HG02678 (cell line): Measurements from ENCODE around the gene GMDS.

ENCODE experiments used
- ATAC-seq: cut with Tn5 transposase; IDR thresholded peaks from one replicate; pipeline ENCODE4 v1.9.1; 2021; ENCODE audit warnings: mild to moderate bottlenecking, moderate library complexity; ENCODE audit not compliant: unreplicated experiment

Gene GMDS

DNA sequence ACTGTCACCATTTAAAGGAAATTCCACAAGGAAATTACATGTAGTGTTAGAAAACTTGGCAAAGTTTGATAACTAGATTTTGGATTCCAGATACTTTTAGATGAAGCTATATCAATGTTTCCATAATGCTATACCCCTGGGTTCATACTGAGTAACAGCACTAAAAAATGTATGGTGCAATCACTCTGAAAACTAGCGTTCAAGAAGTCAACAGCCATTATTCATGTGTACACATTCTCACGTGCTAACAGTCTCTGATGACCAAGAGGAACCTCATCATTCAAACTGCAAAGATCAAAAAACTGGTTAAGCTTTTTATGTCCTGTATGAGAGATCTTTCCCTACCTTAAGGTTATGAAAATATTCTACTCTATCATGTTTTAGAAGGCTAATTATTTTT is 197.6 kb downstream of the GMDS start:
- no peak for ATAC-seq

DNA sequence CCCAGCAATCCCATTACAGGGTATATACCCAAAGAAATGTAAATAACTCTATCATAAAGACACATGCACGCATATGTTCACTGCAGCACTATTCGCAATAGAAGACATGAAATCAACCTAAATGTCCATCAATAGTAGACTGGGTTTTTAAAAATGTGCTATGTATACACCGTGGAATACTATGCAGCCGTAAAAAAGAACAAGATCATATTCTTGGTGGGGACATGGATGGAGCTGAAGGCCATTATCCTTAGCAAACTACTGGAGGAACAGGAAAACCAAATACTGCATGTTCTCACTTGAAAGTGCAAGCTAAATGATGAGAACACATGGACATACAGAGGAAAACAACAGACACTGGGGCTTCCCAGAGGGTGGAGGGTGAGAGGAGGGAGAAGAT is 201.2 kb downstream of the GMDS start:
- no peak for ATAC-seq

DNA sequence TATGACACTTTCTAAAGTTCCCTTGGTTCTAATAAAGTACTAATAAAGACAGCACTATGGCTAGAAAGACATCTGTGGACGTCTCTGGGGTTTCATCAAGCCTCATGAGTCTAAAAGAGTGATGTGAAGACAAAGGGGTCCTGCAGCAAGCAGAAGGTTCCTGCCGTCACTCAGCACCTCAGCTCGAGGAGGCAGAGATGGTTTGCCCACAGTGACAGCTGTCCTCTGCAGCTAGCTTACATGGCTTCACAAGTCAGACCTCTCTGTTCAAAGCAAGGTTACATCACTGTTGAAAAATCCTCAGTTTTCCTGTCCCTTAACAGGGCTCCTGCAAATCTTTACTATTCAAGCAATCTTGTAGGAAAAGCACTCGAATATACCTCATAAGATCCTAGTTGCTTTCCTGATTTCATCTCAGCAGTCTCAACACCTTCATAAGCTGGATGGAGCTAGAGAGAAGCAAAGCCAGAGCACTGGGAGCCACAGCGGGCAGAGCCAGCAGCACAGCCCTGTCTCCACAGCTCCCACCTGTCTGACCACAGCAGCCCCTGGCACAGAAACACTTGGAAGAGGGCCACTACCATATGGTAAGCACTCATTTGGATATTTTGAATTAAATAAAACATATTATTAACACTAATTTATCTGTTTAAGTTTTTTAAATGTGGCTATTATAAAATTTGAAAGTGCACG is 202.3 kb downstream of the GMDS start:
- ATAC-seq, result no peak

DNA sequence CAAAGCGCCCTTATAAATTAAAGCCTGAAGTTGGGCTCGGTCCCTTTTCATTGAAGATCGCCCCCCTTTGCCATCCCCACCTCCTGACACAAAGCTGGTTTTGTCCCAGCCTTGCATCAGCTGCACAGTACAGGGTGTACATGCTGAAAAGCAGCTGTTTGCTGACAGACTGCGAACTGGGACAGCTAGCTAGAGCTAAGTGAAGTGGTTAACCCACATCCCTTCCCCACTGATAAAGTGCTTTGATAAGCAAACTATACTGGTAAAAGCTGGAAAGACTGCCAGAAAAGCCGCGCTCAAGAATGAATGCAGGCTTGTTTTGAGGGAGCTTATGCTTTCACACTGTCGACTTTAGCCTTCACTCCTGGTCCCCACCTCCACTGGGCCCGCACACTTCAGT is 207.3 kb downstream of the GMDS start:
- no peak for ATAC-seq

DNA sequence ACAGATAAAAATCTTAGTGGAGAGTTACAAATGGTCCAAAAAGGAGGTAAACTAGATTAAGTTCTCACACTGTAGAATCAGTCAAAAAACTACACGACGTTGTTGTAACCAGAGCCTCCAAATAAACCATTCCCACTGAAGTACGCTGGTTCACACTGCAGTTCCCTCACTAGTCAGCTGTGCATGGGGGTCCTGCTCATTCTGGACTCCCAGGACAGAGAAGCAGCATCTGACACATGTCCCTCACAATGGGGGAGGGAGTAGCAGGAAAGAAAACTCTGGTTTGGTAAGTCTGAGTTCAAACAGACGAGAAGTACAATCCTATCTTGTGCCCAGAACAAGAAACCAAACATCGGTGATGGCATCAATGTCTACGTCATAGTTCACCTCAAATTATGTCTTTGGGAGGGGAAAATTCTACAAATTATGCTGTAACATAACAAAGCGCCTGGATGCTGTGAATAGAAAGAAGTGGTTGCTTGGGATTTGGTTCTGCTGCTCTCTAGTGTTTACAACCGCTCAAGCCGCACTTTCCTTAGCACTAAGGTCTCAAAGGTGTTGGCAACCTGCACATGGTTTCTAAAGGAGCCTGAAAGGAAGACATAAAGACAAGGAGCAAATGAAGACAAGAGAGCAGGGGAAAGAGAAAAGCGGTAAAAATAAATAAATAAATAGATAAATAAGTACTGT is 208.0 kb downstream of the GMDS start:
- no peak for ATAC-seq

DNA sequence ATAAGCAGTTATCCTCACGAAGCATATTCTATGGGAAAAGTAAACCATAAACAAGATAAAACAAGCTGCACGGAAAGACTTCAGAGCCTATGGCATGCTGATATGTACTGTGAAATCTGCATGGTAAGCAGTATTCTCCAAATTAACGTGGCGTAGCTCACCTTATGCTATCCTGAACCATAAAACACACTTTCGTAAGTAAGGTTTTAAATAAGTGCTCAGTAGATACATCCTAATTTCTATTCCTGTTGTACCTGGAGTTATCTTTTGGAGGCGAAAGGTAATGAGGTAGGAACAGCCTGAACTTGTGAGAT is 208.7 kb downstream of the GMDS start:
- no peak for ATAC-seq

DNA sequence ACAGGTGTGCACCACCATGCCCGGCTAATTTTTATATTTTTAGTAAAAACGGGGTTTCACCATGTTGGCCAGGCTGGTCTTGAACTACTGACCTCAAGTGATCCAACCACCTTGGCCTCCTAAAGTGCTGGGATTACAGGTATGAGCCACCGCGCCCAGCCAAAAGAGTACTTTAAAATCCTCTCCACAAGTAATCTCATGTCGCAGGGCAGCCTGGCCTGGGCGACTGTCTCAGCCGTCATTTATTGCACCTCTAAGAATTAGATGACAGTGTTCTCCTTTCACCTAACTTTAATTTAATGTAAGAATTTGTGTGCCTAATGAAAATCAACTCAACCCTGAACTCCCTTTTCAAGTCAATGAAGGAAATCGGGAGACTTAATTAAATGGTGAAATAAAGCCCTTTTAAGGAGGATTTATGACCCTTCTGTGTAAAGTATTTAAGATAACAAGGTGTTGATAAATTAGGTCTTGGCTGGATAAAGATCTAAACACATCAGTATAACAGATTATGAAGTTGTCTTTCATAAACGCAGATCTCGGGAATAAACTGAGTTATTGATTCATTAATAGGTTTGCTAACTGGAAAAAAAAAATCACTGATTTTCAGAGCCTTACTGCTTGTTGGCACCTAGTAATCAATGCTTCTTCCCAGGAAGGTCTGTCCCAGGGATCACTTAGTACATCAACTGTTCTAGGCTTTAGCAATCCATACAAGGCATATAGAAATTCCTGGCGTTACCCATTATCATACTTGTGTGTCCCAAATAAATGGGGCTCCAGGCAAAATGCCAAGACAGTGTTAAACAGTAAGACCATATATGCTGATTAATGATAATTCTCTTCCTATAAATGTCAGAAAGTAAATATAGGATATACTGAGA is 209.3 kb downstream of the GMDS start:
- no peak for ATAC-seq

DNA sequence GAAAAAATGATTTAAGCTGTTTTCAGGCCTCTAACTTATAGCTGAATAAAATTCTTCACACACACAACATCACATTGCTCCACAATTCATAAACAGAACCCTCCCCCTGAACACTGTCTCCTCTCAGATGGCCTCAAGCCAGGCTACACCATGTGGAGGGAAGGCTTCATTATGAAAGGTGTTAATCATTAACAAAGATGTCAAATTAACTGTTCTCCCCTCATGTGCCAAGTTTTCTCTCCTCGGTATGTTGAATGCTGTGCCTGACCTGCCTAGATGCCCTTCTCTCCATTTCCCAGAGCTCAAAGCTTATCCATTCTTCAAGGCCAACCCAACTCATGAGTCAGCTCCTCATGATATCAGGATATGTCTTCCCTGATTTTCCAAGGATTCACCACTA is 210.4 kb downstream of the GMDS start:
- no peak for ATAC-seq

DNA sequence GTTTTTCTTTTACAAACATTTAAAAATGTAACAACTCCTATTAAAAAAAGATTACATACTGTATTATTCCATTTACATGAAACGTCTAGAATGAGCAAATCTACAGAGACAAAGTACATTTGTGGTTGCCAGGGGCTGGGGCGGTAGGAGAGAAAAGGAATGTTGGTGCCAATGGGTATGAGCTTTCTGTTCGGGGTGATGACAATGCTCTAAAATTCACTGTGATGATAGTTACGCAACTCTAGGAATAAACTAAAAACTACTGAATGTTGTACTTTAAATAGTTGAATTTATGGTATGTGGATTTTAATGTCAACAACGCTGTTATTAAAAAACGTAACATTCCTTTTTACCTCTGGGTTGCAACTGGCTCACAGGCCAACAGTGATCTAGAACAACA is 211.1 kb downstream of the GMDS start:
- ATAC-seq, result no peak

DNA sequence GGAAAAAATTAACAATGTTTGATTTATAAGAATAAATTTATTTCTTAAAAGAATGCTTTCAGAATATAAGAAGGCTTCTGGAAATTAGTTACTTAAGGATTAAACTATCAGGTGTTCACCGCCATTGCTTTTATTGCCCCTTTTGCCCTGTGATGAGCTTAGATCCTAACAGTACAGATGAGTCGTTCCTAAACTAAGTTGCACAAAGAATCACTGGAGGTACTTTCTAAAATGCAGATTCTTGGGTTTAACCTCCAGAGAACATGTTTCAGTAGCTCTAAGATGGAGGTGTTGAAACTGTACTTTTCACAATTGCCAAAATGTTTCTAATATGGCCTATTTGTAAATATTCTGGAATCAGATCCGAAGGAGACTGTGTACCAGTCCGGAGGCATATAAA is 211.9 kb downstream of the GMDS start:
- no peak for ATAC-seq

DNA sequence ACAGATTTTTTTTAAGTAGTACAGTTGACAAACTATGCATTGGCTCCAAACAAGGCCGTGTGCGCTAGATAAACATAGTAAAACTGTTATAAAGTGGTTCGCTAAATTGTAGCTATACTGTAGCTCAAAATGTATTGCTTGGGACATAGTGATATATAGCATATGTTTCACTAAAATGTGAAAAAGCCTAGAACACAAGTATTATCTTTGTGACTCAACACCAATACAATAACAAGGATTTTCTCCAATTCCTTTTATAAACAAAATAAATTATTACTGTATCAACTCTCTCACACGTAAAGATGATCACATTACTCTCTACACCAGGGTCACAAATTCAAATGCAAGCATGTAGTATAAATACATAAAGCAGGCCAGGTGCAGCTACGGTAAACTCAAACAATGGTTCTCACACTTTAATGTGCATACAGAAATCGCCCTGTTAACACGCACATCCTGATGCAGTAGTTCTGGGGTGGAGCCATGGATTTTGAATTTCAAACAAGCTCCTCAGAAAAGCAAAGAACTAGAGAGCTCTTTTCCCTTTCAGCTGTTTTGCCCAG is 214.6 kb downstream of the GMDS start:
- ATAC-seq, result no peak

DNA sequence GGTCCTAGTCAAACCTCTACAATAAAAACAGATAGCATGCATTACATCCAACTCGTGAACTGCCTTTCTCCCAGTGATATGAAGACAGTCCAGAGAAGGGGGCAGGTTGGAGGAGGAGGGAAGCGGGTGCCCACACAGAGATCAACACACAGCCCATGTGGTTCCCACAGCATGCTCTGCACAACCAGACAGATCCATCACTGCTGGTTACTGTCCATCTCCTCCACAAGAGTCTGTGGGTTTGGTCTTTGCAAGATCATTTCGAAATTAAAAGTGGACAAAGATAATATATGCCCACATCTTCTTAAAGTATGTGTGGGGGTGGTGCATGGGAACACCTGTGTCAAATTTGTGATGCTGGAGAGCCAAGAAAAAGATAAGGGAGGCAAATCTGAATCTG is 215.5 kb downstream of the GMDS start:
- no peak for ATAC-seq

DNA sequence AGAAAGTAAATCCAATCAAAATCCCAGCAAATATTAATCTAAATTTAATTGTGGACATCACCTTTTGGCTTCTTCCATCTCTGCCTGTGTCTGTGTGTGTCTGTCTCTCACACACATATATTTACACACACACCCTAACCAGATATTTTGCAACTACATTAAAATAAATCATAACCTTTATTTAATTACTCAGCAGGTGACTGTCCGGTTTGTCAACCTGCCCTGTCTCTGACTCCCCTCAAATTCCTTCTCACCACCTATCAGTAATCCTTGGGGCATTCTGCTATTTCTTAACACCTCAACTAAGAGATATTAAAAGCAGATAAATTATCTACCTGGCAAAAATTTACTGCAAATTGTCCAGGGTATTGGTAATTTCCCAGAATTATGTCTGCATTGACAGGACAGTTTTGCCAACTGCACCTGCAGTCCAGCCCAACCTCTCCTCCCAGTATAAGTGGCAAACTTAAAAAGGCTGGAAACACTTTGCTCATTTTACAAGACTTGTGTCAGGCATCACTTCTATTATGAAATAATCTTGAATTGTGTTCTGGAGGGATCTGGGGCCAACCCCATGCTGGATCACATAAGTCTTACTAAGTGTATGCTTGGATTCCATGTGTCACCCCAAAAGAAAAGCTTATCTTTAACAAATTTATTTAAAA is 216.1 kb downstream of the GMDS start:
- no peak for ATAC-seq

DNA sequence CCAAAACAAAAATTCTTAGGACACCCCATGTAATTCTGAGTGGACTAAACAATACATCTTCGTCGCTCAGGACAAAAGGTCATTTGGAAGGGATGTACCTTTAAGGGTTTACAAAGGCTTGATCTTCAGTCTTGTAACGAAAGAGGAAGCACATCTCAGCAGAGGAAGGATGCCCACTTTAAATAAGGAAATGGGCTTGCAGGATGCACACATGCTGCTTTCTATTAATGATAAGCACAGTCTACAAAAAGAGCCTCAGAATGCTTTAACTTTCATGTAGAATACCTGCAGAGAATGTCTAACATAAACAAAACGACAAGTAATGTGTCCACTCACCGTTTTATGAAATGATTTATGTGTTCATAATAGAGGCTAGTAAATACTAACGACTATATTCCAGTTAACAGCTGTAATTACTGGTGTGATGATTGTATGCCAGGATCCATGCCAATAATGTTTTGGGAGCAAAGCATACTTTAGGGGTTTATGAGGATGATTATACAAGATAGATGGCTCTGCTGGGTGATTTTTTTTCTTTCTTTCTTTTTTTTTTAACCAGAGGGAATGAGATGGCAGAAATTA is 216.9 kb downstream of the GMDS start:
- no peak for ATAC-seq

DNA sequence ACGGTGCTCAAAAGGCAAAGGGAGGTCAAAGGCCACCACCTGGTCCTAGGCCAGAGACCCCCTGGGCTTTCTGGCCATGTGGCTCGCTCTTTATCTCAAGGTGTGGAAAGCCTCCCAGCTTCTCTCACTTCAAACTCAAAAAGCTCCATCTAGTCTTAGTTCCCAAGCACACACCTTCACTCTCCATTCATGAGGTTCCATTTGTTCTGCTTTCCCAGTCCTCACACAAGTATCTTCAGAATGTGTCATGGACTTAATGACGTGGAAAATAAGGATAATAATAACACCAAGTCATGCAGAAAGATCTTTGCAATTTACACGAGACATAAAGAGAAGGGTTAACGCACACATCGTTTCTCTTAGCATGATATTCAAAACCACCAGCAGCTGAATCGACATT is 219.3 kb downstream of the GMDS start:
- no peak for ATAC-seq

DNA sequence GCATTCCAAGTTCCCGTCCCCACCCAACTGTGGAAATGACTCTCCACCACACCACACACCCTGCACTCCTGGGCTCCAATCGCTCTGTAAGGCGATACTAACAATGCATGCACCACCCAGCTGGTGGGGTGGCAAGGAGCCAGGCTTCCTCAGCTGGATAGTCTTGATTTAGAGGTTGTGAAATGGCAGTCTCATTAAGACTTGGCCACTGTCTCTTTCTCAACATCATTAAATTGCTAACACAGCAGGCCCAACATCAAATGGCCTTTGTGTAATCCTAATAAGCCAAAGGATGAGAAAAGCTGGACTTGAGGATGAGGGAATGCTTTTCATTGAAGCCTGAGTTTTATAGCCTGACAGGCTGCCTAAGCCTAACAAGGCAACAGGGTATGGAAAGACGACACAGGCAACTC is 223.7 kb downstream of the GMDS start:
- ATAC-seq, result no peak

DNA sequence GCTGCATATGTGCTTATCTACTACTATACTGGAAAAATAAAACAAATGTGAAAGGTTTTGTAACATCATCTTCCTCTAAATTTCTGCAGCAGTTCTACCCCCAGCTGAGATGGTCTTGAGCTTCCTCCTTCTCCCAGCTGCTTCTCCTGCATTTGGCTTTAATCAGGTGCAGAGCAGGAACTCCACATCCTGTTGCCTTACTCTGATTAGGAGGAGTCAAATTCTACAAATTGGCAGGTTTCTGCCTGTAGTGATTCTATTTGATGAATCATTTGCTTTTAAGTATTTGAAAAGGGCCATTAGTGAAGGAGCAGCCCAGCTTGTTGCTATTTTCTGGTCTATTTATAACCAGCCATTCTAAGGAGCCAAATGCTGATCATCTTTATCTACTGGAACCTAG is 224.5 kb downstream of the GMDS start:
- ATAC-seq, result no peak

DNA sequence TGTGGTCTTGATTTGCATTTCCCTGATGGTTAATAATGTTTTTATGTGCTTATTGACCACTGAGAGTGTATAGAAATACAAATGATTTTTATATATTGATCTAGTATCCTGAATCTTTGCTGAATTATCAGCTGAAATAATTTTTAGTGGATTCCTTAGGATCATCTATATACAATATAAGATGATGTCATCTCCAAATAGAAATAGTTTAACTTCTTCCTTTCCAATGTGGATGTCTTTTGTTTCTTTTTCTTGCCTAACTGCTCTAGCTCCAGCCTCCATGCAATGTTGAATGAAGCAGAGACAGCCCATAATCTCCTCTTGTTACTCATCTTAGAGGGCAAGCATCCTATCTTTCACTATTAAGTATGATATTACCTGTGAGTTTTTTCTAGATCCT is 226.4 kb downstream of the GMDS start:
- ATAC-seq, result no peak

DNA sequence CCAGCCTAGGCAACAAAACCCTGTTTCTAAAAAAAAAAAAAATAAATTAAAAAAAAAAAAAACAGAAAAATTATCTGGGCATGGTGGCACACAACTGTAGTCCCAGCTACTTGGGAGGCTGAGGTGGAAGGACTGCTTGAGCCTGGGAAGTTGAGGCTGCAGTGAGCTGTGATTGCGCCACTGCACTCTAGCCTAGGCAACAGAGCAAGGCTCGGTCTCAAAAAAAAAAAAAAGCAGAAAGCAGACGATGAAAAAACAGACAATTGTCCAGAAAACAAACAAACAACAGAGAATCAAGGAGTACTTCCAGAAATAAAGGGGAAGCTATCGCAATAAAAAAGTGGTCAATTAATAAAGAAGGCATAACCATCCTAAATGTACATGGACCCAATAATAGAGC is 229.4 kb downstream of the GMDS start:
- no peak for ATAC-seq

DNA sequence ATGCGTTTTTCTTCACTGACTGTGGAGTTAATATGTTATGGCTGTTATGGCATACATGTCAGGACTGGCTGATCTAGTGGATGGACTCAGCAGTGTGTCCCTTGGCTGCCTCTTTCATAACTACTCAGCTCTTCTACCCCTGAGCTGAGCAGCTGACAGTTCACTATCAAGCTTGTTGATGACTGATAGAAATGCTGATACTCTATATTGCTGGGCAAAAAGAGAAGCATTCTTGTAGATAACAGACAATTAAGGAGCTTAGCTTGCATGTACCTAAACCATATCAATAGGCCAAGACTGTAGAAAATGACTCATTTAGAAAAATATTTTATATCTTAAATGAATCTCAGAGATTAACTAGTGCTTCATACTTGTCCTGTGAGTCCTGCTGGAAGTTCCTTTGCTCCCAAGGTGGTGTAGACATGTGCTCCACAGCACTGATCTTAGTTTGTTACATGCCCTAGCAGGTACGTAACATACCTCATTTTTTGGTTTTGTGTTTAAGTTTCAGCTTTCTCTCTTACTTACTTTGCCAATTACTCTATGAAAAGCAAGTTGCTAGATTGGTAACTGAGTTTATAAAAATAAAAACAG is 236.9 kb downstream of the GMDS start:
- ATAC-seq, result no peak
